HG02840 (cell line): ENCODE data around the gene SLAIN1.
"Not testable (repeated sequence)": the region's sequence is repeated elsewhere in the genome, so short reads cannot be mapped to it uniquely, and the experiment has no call there.

Source experiments
- ATAC-seq: cut with Tn5 transposase; IDR thresholded peaks from one replicate; pipeline ENCODE4 v1.9.1; 2021; ENCODE audit warnings: mild to moderate bottlenecking, moderate library complexity, moderate number of reproducible peaks; ENCODE audit not compliant: unreplicated experiment, low FRiP score

SLAIN1 gene

GRCh38 chr13:77697217-77698103 lies at the start of gene SLAIN1:
Gene SLAIN1 (plus strand): TSS chr13:77697687. CDS start chr13:77697914, 227 bp downstream.
- peak; percentile 75 for ATAC-seq

- no peak for ATAC-seq
Measured at GRCh38 chr13:77650409-77650808, 47.1 kb upstream of the SLAIN1 start.

GRCh38 chr13:77653301-77653700 lies 44.2 kb upstream of the SLAIN1 start:
- no peak for ATAC-seq

- not testable (repeated sequence) for ATAC-seq
Measured at GRCh38 chr13:77660016-77660415, 37.5 kb upstream of the SLAIN1 start.

GRCh38 chr13:77660841-77661250 lies 36.6 kb upstream of the SLAIN1 start:
- no peak for ATAC-seq

GRCh38 chr13:77662301-77662700 lies 35.2 kb upstream of the SLAIN1 start:
- not testable (repeated sequence) for ATAC-seq

- ATAC-seq = not testable (repeated sequence)
Measured at GRCh38 chr13:77662831-77663230, 34.7 kb upstream of the SLAIN1 start.

GRCh38 chr13:77674852-77675251 lies 22.6 kb upstream of the SLAIN1 start:
- ATAC-seq = no peak

- no peak for ATAC-seq
Measured at GRCh38 chr13:77678691-77679235, 18.7 kb upstream of the SLAIN1 start.

- ATAC-seq = no peak
Measured at GRCh38 chr13:77687799-77688198, 9.7 kb upstream of the SLAIN1 start.

- no peak for ATAC-seq
Measured at GRCh38 chr13:77691871-77692270, 5.6 kb upstream of the SLAIN1 start.

- no peak for ATAC-seq
Measured at GRCh38 chr13:77692746-77693448, 4.6 kb upstream of the SLAIN1 start.

GRCh38 chr13:77693449-77693940 lies 4.0 kb upstream of the SLAIN1 start:
- no peak for ATAC-seq

GRCh38 chr13:77696006-77696878 lies 1.2 kb upstream of the SLAIN1 start:
- ATAC-seq = no peak

- no peak for ATAC-seq
Measured at GRCh38 chr13:77696879-77697216, 639 bp upstream of the SLAIN1 start.

- peak; percentile 19 for ATAC-seq
Measured at GRCh38 chr13:77698201-77699058, 943 bp downstream of the SLAIN1 start.

- no peak for ATAC-seq
Measured at GRCh38 chr13:77699059-77699680, 1.7 kb downstream of the SLAIN1 start.

- ATAC-seq = no peak
Measured at GRCh38 chr13:77701305-77701704, 3.8 kb downstream of the SLAIN1 start.

- ATAC-seq = no peak
Measured at GRCh38 chr13:77702366-77702765, 4.9 kb downstream of the SLAIN1 start.
